K562 (cell line): ENCODE data around the gene WASL. TPM values are rescaled to one million over a fixed set of nuclear protein-coding genes. Genes with fewer than 3 reads are reported as not detected.

ENCODE experiments used
- COPS2 ChIP-seq: fragments of 450-650 bp; conservative IDR thresholded peaks from 2 replicates; pipeline ENCODE4 v1.6.1; 2016; ENCODE audit warnings: mild to moderate bottlenecking, moderate library complexity
- E2F4 ChIP-seq: sonication (generic); formaldehyde crosslinking; IDR thresholded peaks from 2 replicates; pipeline ENCODE4 v1.8.0; 2022; ENCODE audit warnings: mild to moderate bottlenecking, low read depth, missing genetic modification reagents
- EHMT2 ChIP-seq: fragments of 450-650 bp; IDR thresholded peaks from 2 replicates; pipeline ENCODE4 v1.6.1; 2018; ENCODE audit warnings: antibody characterized with exemption
- EP400 ChIP-seq: fragments of 450-650 bp; IDR thresholded peaks from 2 replicates; pipeline ENCODE4 v1.6.1; 2017; ENCODE audit warnings: antibody characterized with exemption, mild to moderate bottlenecking, moderate library complexity
- MTA2 ChIP-seq: fragments of 450-650 bp; IDR thresholded peaks from 2 replicates; pipeline ENCODE4 v1.6.1; 2016; ENCODE audit warnings: low read depth
- NFATC3 ChIP-seq: fragments of 450-650 bp; IDR thresholded peaks from 2 replicates; pipeline ENCODE4 v1.6.1; 2017; ENCODE audit warnings: mild to moderate bottlenecking
- RAD21 ChIP-seq, 2 experiments: fragments of 250-450 bp in 1 of 2; fragments of 450-650 bp in 1 of 2; sonication (Bioruptor Pico) in 1 of 2; formaldehyde crosslinking in 1 of 2; IDR thresholded peaks in 1 of 2; conservative IDR thresholded peaks in 1 of 2; 2 replicates each; pipeline versions ENCODE4 v1.4.0 to v1.8.0; 2020 to 2022; ENCODE audit warnings: mild to moderate bottlenecking in 2 of 2, moderate library complexity in 1 of 2
- RHOXF2B ChIP-seq: fragments of 250-450 bp; sonication (Bioruptor Pico); conservative IDR thresholded peaks from 2 replicates; pipeline ENCODE4 v1.5.1; 2021
- STAT5B ChIP-seq: fragments of 250-450 bp; sonication (Bioruptor Pico); IDR thresholded peaks from 2 replicates; pipeline ENCODE4 v1.8.0; 2021; ENCODE audit warnings: mild to moderate bottlenecking, inconsistent platforms
- TAL1 ChIP-seq: fragments of 450-650 bp; IDR thresholded peaks from 2 replicates; pipeline ENCODE4 v1.6.1; 2016; ENCODE audit warnings: mild to moderate bottlenecking
- THAP7 ChIP-seq: fragments of 250-450 bp; sonication (Bioruptor Pico); IDR thresholded peaks from 2 replicates; pipeline ENCODE4 v1.5.0; 2021
- VEZF1 ChIP-seq: fragments of 200-800 bp; sonication (Bioruptor generic); IDR thresholded peaks from 2 replicates; pipeline ENCODE4 v1.6.1; 2017; ENCODE audit warnings: missing genetic modification characterization, missing compliant biosample characterization
- ZBTB43 ChIP-seq: sonication (generic); formaldehyde crosslinking; IDR thresholded peaks from 2 replicates; pipeline ENCODE4 v1.8.0; 2023; ENCODE audit warnings: mild to moderate bottlenecking, missing genetic modification reagents
- ZNF134 ChIP-seq: fragments of 250-450 bp; sonication (Bioruptor Pico); conservative IDR thresholded peaks from 2 replicates; pipeline ENCODE4 v1.4.0; 2020
- ZNF24 ChIP-seq: fragments of 450-650 bp; IDR thresholded peaks from 2 replicates; pipeline ENCODE4 v1.6.1; 2016
- ZNF324 ChIP-seq: fragments of 250-450 bp; sonication (Bioruptor Pico); IDR thresholded peaks from 2 replicates; pipeline ENCODE4 v1.4.0; 2020; ENCODE audit warnings: mild to moderate bottlenecking
- ZNF644 ChIP-seq: fragments of 200-800 bp; sonication (Bioruptor generic); IDR thresholded peaks from 2 replicates; pipeline ENCODE4 v1.6.1; 2016; ENCODE audit warnings: low read depth, missing genetic modification characterization, missing compliant biosample characterization
- polyA plus RNA-seq, 8 experiments: library from polyadenylated mRNA; depleted of rRNA in 4 of 8; stranded (reverse) in 5 of 8; unstranded in 3 of 8; fragments of >200 nt; fragmentation: Nextera tagmentation in 2 of 8; fragmentation: Illumina TruSeq in 1 of 8; extraction: Ambion mirVana in 2 of 8; extraction: Trizol in 1 of 8; gene quantifications; 2 replicates each; pipeline versions ENCODE4 v1.2.1 to v1.2.3, GENCODE V29; 2011 to 2014; ENCODE audit warnings: inconsistent platforms in 1 of 8, missing spikeins in 1 of 8
- total RNA-seq, 7 experiments: library from RNA; depleted of rRNA in 6 of 7; stranded (reverse); fragments of >200 nt in 6 of 7; fragmentation: Illumina TruSeq in 2 of 7; extraction: Trizol in 2 of 7; gene quantifications; 2 replicates each; pipeline versions ENCODE4 v1.2.1 to v1.2.3, GENCODE V29; 2011 to 2021; ENCODE audit warnings: low replicate concordance in 1 of 7
- TF ChIP-seq, protein P1 (sequence below): fragments of 250-450 bp; sonication (Bioruptor Pico); IDR thresholded peaks from 2 replicates; pipeline ENCODE4 v1.4.0; 2020; ENCODE audit warnings: mild to moderate bottlenecking, moderate library complexity
- TF ChIP-seq, protein P2 (sequence below): fragments of 250-450 bp; sonication (Bioruptor Pico); IDR thresholded peaks from 2 replicates; pipeline ENCODE4 v1.8.0; 2022; ENCODE audit warnings: inconsistent platforms, mild to moderate bottlenecking, moderate library complexity, borderline replicate concordance

The WASL gene
- total and polyA plus RNA-seq, 9 of the 15 experiments (the other 6 are each of a cell fraction or from before 2014, with no cell fraction given) = 3.2 to 13.9 (median 8.3) TPM

- TF ChIP-seq TAL1 = peak; percentile 69
- no peak for TF ChIP-seq VEZF1 (CRISPR knock-in tag)
- TF ChIP-seq THAP7 (CRISPR knock-in tag) = no peak
- TF ChIP-seq ZNF24 = no peak
- TF ChIP-seq COPS2 = no peak
- peak; percentile 73 for TF ChIP-seq EP400
- TF ChIP-seq, protein P1, sequence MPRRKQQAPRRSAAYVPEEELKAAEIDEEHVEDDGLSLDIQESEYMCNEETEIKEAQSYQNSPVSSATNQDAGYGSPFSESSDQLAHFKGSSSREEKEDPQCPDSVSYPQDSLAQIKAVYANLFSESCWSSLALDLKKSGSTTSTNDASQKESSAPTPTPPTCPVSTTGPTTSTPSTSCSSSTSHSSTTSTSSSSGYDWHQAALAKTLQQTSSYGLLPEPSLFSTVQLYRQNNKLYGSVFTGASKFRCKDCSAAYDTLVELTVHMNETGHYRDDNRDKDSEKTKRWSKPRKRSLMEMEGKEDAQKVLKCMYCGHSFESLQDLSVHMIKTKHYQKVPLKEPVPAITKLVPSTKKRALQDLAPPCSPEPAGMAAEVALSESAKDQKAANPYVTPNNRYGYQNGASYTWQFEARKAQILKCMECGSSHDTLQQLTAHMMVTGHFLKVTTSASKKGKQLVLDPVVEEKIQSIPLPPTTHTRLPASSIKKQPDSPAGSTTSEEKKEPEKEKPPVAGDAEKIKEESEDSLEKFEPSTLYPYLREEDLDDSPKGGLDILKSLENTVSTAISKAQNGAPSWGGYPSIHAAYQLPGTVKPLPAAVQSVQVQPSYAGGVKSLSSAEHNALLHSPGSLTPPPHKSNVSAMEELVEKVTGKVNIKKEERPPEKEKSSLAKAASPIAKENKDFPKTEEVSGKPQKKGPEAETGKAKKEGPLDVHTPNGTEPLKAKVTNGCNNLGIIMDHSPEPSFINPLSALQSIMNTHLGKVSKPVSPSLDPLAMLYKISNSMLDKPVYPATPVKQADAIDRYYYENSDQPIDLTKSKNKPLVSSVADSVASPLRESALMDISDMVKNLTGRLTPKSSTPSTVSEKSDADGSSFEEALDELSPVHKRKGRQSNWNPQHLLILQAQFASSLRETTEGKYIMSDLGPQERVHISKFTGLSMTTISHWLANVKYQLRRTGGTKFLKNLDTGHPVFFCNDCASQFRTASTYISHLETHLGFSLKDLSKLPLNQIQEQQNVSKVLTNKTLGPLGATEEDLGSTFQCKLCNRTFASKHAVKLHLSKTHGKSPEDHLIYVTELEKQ = 0 out of 2 replicates have a peak, but pooled peaks have one; percentile 14
- no peak for TF ChIP-seq ZNF644 (tag)
- TF ChIP-seq, protein P2, sequence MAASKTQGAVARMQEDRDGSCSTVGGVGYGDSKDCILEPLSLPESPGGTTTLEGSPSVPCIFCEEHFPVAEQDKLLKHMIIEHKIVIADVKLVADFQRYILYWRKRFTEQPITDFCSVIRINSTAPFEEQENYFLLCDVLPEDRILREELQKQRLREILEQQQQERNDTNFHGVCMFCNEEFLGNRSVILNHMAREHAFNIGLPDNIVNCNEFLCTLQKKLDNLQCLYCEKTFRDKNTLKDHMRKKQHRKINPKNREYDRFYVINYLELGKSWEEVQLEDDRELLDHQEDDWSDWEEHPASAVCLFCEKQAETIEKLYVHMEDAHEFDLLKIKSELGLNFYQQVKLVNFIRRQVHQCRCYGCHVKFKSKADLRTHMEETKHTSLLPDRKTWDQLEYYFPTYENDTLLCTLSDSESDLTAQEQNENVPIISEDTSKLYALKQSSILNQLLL (CRISPR knock-in tag) = no peak
- TF ChIP-seq ZBTB43 (CRISPR knock-in tag) = no peak
- 0 out of 2 replicates have a peak, but pooled peaks have one; percentile 67 for TF ChIP-seq NFATC3
- TF ChIP-seq E2F4 (CRISPR knock-in tag) = no peak
- peak; percentile 12 to 19; a peak in 3 of 4 replicates for TF ChIP-seq RAD21 (CRISPR knock-in tag; conservative IDR thresholded peaks at IDR 0.05 in 1 of 2, IDR thresholded peaks at IDR 0.05 in 1 of 2)
- TF ChIP-seq EHMT2 = no peak
- no peak; the same call in 1 of the 2 replicates for TF ChIP-seq RHOXF2B (CRISPR knock-in tag)
- no peak for TF ChIP-seq STAT5B (CRISPR knock-in tag)
- no peak for TF ChIP-seq MTA2
- TF ChIP-seq ZNF134 (CRISPR knock-in tag) = peak; percentile 98
- TF ChIP-seq ZNF324 (CRISPR knock-in tag) = no peak
Measured at GRCh38 chr7:123789817-123790216, 41.0 kb upstream of the WASL start (continued).
